Keratinocyte (primary cell): ENCODE data around the gene PPP2R1A.

Experiments
- EZH2 ChIP-seq: IDR thresholded peaks from one replicate; pipeline ENCODE4 v1.6.1; 2012; ENCODE audit warnings: inconsistent platforms, mild to moderate bottlenecking, low read length, moderate library complexity
- TF ChIP-seq, protein P1 (sequence below), 3 experiments: IDR thresholded peaks in 1 of 3; conservative IDR thresholded peaks in 1 of 3; optimal IDR thresholded peaks in 1 of 3; 2 replicates in 2 of 3; 3 replicates in 1 of 3; pipeline versions ENCODE3 to v1.5.1; 2011; ENCODE audit warnings: low read length in 3 of 3, mild to moderate bottlenecking in 3 of 3, moderate library complexity in 2 of 3, control low read depth in 1 of 3, inconsistent platforms in 1 of 3; ENCODE audit not compliant: insufficient read depth in 2 of 3; ENCODE audit errors: extremely low read depth in 1 of 3

DNA sequence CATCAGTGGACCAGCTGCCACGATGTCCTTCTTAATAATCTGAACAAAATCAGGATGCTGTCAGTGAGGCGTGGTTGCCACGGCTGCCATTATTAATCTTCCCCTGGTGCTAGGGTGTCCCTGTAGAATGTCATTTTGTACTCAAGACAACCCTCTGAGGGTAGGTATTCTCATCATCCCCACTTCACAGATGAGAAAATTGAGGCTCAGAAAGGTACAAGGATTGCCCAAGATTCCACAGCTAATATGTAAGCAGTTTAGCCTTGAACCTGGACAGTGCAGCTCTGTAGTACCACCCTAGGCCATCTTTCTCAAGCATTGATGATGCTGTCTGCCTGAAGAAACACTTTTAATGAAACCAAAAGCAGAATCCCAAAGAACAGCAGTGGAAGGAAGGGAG lies 8.1 kb downstream of the PPP2R1A start:
- TF ChIP-seq, protein P1, sequence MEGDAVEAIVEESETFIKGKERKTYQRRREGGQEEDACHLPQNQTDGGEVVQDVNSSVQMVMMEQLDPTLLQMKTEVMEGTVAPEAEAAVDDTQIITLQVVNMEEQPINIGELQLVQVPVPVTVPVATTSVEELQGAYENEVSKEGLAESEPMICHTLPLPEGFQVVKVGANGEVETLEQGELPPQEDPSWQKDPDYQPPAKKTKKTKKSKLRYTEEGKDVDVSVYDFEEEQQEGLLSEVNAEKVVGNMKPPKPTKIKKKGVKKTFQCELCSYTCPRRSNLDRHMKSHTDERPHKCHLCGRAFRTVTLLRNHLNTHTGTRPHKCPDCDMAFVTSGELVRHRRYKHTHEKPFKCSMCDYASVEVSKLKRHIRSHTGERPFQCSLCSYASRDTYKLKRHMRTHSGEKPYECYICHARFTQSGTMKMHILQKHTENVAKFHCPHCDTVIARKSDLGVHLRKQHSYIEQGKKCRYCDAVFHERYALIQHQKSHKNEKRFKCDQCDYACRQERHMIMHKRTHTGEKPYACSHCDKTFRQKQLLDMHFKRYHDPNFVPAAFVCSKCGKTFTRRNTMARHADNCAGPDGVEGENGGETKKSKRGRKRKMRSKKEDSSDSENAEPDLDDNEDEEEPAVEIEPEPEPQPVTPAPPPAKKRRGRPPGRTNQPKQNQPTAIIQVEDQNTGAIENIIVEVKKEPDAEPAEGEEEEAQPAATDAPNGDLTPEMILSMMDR (optimal IDR thresholded peaks at IDR 0.05 in 1 of 3, IDR thresholded peaks at IDR 0.05 in 1 of 3, conservative IDR thresholded peaks at IDR 0.05 in 1 of 3; ENCODE audit: extremely low read depth in 1 of 3, insufficient read depth in 2 of 3, low read length in 3 of 3): no peak
- no peak for TF ChIP-seq EZH2
